Activated CD8-positive, alpha-beta memory T cell treated with anti-CD3 and anti-CD28 coated beads for 48 hours (primary cell): Measurements from ENCODE around the gene E2F1.

Source experiments
- DNase-seq, 3 experiments: peaks; one replicate each; pipeline ENCODE4 v3.0.0-alpha.2; 2020; ENCODE audit warnings: low read depth in 2 of 3, low spot score in 2 of 3

The E2F1 gene

GRCh38 chr20:33672426-33673113, 13.6 kb downstream of the E2F1 start:
- no peak for DNase-seq

- DNase-seq: no peak
These were observed 14.5 kb downstream of the E2F1 start for GRCh38 chr20:33671573-33672288.

DNA sequence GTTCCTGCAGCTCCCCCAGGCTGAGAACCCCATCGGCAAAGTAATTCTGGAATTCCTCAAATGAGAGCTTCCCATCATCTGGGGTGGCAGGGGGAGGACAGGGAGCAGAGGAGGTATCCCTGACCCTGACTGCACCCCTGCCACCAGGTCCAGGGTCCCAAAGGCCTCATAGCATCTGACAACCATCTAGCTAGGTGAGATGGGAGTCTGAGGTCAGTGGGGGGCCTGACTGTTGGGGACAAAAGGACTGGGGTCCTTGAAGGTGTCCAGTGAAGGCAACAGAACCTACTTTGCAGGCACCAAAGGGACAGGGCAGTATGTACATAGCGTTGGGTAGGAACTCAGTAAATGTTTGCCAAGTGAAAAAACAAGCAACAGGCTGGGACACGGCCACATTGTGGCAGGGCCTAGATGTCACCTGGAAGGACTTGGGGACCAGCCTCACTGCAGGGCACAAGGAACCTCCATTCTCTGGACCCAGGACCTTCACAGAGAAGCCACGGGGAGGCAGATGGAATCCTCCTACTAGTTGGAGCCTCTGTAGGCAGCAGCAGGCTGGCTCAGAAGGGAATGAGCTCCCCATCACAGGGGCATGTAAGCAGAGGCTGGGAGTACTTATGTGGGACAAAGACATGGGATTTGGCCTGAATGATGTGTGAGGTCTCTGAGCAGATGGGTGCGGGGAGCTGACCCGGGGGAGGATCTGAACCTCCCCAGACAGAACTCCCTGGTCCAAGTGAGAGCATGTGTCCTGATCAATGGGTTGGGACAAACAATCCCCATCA, 15.3 kb downstream of the E2F1 start:
- DNase-seq: no peak

- no peak for DNase-seq
These were observed 16.1 kb downstream of the E2F1 start for GRCh38 chr20:33669873-33670640.

DNA sequence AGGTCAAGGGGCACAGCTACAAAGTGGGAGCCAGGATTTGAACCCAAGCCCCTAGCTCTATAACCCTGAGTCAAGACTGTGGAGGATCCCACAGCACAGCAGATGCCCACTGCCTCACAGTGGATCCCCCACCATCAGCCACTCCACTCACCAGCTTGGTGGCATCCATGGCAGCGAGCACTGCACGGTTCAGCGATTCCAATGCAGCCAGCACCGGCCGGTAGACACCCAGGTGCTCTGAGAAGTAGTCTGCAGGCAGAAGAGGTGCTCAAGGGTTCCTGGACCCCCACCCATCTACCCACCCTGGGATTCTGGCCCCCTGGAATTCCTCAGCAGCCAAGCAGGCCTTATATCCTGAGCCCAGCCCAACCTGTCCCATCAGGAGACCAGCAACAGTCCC, 17.0 kb downstream of the E2F1 start:
- DNase-seq: no peak

DNA sequence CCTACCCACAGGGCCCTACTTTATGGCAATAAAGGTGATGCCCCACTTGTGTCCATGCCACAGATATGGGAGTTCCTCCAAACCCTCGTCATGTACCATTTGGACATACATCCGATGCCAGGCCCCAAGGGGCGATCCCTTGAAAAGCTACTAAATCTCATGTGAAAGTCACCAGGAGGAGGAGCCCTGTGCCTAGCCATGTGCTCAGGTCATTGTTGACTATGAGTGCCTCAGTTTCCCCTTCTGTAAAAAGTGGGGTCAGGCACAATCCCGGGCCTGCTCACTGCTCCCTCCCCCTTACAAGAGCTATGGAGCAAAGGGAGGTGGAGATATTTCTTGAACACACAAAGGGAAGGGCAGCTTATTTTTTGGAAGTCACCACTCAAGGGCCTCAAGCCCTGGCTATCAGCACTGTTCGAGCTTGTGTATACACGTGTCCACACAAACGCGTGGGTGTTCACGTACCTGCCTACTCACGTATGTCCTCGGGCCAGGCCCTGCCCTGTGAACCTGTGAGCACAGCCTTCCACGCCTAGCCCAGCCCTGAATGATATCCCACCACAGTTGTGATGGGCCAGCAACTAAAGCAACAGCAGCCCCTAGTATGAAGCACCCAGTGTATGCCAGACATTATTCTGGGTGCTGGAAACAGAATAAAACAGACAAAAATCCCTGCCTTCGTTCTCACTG, 17.6 kb downstream of the E2F1 start:
- no peak for DNase-seq

GRCh38 chr20:33667676-33668465, 18.3 kb downstream of the E2F1 start:
- peak in 2 of 3 experiments; percentile 64 to 65 for DNase-seq

GRCh38 chr20:33667245-33667675, 18.9 kb downstream of the E2F1 start:
- DNase-seq: peak in 1 of 3 experiments; percentile 34

- peak; percentile 62 to 83 (median 72) for DNase-seq
These were observed 19.6 kb downstream of the E2F1 start, which contains the start of gene ACTL10 for GRCh38 chr20:33666293-33667244. Gene ACTL10, plus strand, starts transcription at chr20:33666943. Its CDS starts 555 bp downstream, at chr20:33667498.

GRCh38 chr20:33664762-33665144, 21.4 kb downstream of the E2F1 start:
- DNase-seq: no peak

GRCh38 chr20:33664085-33664761, 22.0 kb downstream of the E2F1 start:
- DNase-seq: no peak

- DNase-seq: peak; percentile 59 to 71 (median 70)
These were observed 22.8 kb downstream of the E2F1 start for GRCh38 chr20:33663161-33664084.

DNA sequence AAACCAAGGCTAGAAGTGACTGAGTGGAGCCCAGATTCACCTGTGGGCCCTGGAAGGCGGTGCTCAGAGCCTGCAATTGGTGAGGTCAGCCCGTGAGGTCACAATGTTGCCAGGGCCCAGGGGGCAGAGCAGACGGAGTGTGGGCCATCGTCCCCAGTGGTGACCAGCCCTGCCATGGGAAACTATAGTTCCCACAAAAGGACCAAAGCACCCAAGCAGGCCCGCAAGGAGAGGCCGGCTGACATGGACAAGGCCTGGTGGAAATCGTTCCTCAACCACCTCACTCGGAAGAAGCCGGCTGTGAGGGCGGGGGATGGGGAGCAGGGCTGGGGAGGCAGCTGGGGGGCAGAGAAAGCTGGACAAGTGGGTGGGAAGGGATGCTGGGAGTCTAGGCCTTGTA, 24.0 kb downstream of the E2F1 start, which contains the start of gene C20orf144:
TSS of gene C20orf144 (plus strand) at position 156 of the 400 bp plus-strand sequence. CDS start at position 175, 19 bp downstream.
- DNase-seq: no peak

DNA sequence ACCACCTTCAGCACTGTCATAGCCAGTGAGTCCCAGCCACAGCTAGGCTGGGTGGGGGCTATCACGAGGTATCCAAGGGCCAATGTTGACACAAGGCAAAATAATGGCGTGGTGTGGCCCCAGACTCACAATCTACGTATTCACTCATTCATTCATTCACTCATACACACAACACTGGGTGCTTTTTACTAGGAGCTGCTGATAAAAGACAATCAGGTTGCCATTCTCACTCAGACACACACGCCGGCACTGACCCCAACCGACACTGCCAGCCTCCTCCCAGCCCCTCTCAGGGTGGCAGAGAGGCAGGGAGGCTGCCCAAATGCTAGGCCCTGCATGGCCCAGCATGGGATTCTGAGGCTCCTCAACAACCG, 25.5 kb downstream of the E2F1 start:
- no peak for DNase-seq

DNA sequence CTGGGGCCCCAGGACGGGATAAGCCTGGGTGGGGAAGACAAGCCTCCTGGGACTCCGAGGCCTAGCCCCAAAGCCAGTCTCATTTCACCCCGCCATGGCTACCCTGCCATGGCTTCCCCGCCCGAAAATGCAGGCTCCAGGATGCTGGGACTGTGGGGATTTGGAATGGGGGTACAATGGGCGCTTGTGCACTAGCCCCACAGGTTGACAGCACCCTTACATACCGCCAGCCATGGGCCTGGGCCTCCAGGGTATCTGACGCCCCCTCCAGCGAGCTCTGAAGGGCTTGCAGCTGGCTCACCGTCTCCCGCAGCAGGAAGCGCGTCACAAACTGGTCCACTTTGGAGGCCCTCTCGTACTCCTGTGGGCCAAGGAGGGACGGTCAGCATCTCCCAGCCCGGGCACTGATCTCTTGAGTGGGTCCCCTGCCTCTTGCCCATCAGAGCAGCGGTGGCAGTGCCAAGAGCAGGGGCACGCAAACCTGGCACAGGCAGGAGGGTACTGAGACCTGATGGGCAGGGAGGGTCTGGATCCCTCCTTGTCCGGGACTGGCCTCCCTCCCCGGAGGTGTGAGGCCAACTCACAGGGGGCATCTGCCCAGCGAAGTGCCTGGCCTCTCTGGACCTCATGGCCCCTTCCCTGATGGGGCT, 26.0 kb downstream of the E2F1 start:
- DNase-seq: no peak

GRCh38 chr20:33659341-33660034, 26.7 kb downstream of the E2F1 start:
- DNase-seq: no peak
